Stimulated activated CD4-positive, alpha-beta T cell treated with anti-CD3 and anti-CD28 coated beads, TNF-alpha, amount 100 ng/mL, for 48 hours (primary cell): ENCODE results near the gene DGKZ.
"Not testable (repeated sequence)": the region's sequence is repeated elsewhere in the genome, so short reads cannot be mapped to it uniquely, and the experiment has no call there.

ENCODE experiments used
- DNase-seq, 3 donors: peaks; one replicate each; pipeline ENCODE4 v3.0.0-alpha.2; 2020; ENCODE audit warnings: low read depth in 3 of 3

DGKZ gene

DNA sequence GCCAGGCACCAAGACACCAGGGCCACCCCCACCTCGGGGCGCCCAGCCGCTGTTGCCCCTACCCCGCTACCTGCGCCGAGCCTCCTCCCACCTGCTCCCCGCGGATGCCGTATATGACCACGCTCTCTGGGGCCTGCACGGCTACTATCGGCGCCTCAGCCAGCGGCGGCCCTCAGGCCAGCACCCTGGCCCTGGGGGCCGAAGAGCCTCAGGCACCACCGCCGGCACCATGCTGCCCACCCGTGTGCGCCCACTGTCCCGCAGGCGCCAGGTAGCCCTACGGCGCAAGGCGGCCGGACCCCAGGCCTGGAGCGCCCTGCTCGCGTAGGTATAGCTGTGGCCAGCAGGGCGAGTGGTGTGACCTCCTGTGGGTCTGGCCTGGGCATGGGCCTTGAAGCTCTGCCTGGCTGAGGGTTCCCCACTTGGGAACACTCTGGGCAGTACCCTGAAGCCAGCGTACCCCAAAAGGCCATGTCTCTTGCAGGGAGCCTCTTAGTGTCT is 19.4 kb downstream of the DGKZ start:
- DNase-seq = no peak

GRCh38 chr11:46367244-46367915 is 20.1 kb downstream of the DGKZ start:
- DNase-seq = peak in 1 of 3 donors; percentile 45

GRCh38 chr11:46367916-46368267 is 20.6 kb downstream of the DGKZ start:
- DNase-seq = no peak

DNA sequence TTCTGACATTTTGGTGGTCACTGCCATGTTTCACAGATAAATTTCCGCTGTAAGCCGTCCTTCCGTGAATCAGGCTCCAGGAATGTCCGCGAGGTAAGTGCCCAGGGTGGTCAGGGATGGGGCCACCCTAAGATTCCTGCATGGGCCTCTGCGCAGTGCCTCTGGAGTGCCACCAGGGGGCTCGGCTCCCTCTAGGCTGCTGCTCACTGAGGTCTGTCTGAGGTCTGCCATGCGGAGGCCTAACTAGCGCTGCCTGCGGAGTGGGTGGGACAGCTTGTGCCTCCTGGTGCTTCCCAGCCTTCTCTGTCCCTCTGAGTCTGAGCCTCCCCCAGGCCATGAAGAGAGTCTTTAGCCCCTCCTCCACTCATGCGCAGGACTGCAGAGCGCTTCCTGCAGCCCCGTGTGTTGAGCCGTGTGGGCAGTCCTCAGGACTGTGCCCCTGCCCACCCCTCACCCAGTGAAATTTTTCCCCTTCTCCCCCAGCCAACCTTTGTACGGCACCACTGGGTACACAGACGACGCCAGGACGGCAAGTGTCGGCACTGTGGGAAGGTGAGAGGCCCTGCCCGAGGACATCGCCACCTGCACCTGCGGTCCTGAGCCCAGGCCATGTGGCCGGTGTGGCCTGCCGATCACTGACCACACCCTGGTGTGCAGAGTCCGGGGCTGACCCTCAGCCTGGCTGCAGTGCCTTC is 22.3 kb downstream of the DGKZ start:
- DNase-seq = no peak

DNA sequence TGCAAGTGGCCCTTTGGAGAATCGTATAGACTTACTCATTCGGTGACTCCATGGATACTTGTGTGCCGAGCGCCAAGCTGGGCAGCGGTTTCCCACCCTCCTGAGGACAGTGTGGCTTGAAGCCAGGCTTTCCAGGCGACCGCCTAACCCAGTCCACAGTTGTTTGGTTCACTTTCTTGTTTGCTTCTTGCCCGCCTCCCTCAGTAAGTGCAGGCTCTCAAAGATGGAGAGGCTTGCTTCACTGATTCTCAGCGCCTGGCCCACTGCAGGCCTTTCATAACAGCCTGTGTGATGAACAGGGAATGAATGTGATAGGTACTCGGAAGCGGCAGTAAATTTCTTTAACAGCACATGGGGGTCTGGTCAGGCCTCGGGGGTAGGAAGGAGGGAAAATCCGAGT is 23.0 kb downstream of the DGKZ start:
- DNase-seq = no peak

GRCh38 chr11:46371262-46371661 is 24.0 kb downstream of the DGKZ start:
- DNase-seq = not testable (repeated sequence)

- no peak for DNase-seq
Measured at GRCh38 chr11:46372086-46372485, 24.8 kb downstream of the DGKZ start.

- not testable (repeated sequence) for DNase-seq
Measured at GRCh38 chr11:46372501-46372900, 25.2 kb downstream of the DGKZ start.

- no peak for DNase-seq
Measured at GRCh38 chr11:46373787-46374740, 26.8 kb downstream of the DGKZ start.

- no peak for DNase-seq
Measured at GRCh38 chr11:46374815-46375214, 27.6 kb downstream of the DGKZ start.

DNA sequence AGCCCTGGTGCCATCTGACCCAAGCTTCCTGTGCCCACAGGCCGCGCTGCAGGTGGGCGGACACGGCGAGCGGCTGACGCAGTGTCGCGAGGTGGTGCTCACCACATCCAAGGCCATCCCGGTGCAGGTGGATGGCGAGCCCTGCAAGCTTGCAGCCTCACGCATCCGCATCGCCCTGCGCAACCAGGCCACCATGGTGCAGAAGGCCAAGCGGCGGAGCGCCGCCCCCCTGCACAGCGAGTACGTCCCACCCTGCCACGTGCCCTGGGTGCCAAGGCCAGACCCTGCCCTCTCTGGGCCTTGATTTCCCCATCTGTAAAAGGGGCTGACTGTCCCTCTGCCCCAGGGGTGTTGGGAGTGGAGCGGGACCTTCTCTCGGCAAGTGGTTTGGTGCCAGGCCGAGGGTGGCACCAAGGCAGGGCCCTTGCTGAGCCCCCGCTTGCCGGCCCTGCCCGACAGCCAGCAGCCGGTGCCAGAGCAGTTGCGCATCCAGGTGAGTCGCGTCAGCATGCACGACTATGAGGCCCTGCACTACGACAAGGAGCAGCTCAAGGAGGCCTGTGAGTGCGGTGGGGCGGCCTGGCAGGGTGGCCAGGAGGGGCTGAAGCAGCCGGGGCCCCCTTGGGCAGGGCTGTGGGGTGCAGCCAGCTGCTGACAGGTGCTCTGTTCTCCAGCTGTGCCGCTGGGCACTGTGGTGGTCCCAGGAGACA is 28.3 kb downstream of the DGKZ start:
- no peak for DNase-seq

DNA sequence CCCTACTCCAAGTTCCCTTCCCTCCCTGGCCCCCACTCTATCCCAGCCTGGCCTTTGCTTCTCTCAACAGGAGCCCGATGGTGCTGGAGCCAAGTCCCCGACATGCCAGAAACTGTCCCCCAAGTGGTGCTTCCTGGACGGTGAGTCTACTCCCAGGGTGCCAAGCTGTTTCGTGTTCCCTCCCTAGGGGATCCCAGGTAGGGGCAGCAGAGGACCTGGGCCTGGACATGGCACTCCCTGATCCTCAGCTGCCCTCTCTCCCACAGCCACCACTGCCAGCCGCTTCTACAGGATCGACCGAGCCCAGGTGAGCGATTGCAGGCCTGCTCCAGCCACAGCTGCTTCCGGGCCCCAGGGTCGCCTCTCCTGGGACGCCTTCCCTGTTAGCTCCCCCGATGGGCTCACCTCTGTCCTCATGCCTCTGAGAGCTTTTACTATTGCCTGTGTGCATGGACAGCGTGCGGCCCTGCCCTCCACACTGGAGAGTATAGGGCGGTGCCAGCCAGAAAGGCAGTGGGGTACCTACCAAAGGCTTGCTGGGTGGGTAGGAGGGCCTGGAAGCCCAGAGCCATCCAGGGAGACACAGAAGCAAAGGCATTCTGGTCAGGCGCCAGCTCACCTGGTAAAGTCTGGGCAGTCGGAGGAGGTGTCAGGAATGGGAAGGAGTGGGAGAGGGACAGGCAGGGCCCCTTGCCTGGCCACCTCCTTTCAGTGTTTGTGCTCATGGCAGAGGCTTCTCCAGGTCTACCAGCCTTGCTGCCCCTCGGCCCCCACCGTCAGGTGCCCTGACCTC is 29.2 kb downstream of the DGKZ start:
- no peak for DNase-seq

DNA sequence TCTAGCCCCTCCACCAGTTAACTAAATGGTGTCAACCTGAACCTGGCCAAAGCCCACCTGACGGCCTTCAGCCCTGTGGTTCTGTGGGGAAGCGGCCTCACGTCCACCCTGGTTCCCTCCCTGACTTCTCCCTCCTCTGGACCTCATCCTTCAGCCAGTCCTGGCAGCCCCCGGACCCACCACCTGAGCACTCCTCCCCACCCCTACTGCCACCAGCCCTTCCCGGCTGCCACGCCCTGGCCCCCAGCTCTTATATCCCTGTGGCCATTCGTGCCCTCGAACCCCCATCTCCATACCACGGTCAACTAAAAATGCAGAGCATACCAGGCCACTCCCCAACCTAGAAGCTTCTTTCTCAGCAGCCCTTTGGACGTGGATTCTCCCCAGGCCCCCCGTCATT is 30.0 kb downstream of the DGKZ start:
- no peak for DNase-seq

DNA sequence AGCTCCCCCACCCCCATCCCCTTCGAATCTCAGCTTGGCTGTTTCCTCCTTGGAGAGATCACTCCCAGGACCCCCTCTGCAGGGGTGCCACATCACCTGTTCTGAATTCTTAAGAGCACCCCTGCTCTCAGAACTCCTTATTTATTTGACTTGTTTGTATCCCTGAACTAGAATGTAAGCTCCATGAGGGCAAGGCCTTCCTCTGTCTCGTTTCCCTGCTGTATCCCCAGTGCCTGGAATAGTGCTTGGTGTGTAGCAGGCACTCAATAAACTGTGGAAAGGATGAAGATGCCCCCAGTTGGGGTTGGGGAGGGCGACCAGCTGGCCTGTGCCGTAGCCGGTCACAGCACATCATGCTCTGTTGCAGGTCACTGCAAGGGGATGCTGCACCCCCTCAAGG is 30.6 kb downstream of the DGKZ start:
- no peak for DNase-seq

DNA sequence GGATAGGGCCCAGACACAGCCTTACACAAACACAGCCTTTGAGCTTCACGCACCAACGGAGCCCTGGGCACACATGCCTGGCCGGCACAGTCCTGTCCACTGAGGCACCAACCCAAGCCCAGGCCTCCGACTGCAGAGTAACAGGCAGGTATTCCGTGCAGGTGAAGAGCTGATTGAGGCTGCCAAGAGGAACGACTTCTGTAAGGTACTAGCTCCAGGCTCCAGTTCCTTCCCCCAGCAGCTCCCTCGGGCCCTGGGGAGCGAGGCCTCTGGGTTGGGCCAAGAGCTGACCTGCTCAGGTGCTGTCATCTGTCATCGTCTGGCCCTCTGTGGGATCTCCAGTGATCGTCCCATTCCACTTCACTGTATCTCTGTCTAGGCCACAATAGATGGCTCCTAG is 31.0 kb downstream of the DGKZ start:
- DNase-seq = no peak

GRCh38 chr11:46378811-46379481 is 31.7 kb downstream of the DGKZ start:
- no peak for DNase-seq

- not testable (repeated sequence) for DNase-seq
Measured at GRCh38 chr11:46379482-46380293, 32.4 kb downstream of the DGKZ start.

- peak in 2 of 3 donors; percentile 46 to 65 for DNase-seq
Measured at GRCh38 chr11:46380340-46381047, 33.2 kb downstream of the DGKZ start.
